Gastrocnemius medialis (tissue), 4 donors: ENCODE data around the gene ZDHHC11. TPM values are rescaled to one million over a fixed set of nuclear protein-coding genes. Genes with fewer than 3 reads are reported as not detected.
"Not testable (repeated sequence)": the region's sequence is repeated elsewhere in the genome, so short reads cannot be mapped to it uniquely, and the experiment has no call there.

Experiments used
- ATAC-seq, 2 donors: fragments of 150-250 bp; one replicate each; pipeline ENCODE4 v1.9.1; 2016
- DNase-seq, 2 donors: peaks; one replicate each; pipeline ENCODE4 v3.0.0-alpha.2; 2019
- H3K27ac ChIP-seq, 4 donors: fragments of 200-600 bp; sonication (generic); 1 replicate in 1 of 4; 2 replicates in 3 of 4; pipeline ENCODE4 v1.5.1; 2016 to 2018; ENCODE audit warnings: mild to moderate bottlenecking in 2 of 4, moderate library complexity in 1 of 4
- H3K27me3 ChIP-seq, 3 donors: fragments of 200-600 bp; sonication (generic) in 2 of 3; 1 replicate in 1 of 3; 2 replicates in 2 of 3; pipeline versions ENCODE4 v1.5.1 to v1.6.0; 2016 to 2019; ENCODE audit warnings: mild to moderate bottlenecking in 1 of 3, moderate library complexity in 1 of 3
- H3K36me3 ChIP-seq, 2 donors: fragments of 200-600 bp; sonication (generic) in 1 of 2; one replicate each; pipeline ENCODE4 v1.5.1; 2017 to 2018
- H3K4me1 ChIP-seq, 2 donors: fragments of 200-600 bp; sonication (generic) in 1 of 2; one replicate each; pipeline ENCODE4 v1.5.1; 2016 to 2017; ENCODE audit warnings: mild to moderate bottlenecking in 2 of 2
- H3K4me3 ChIP-seq, 4 donors: fragments of 200-600 bp; sonication (generic) in 3 of 4; 1 replicate in 1 of 4; 2 replicates in 3 of 4; pipeline ENCODE4 v1.5.1; 2016 to 2019; ENCODE audit warnings: mild to moderate bottlenecking in 2 of 4
- H3K9me3 ChIP-seq, 3 donors: fragments of 200-600 bp; sonication (generic) in 2 of 3; 1 replicate in 1 of 3; 2 replicates in 2 of 3; pipeline ENCODE4 v1.5.1; 2016 to 2019
- POLR2A ChIP-seq, 2 donors: fragments of 450-650 bp; IDR thresholded peaks; one replicate each; pipeline ENCODE4 v1.6.1; 2017; ENCODE audit warnings: antibody characterized with exemption in 2 of 2, mild to moderate bottlenecking in 2 of 2, moderate library complexity in 2 of 2
- in situ Hi-C, 4 donors: fragments of 200-750 bp; cut with MboI; loops; one replicate each; pipeline versions ENCODE4 v1.15.0 to v1.8.0; 2017; ENCODE audit warnings: low sequenced_read_pairs in 4 of 4
- intact Hi-C: fragments of 100-400 bp; cut with DNase I; formaldehyde crosslinking; loops from one replicate; pipeline ENCODE4 v1.15.1; 2023; ENCODE audit warnings: low total_unique reads
- total RNA-seq, 4 donors: library from RNA; depleted of rRNA; stranded (reverse); fragments of >200 nt; gene quantifications; one replicate each; pipeline versions ENCODE4 v1.1.0 to v1.2.3, GENCODE V29; 2016
- TF ChIP-seq, protein P1 (sequence below), 5 experiments: fragments of 450-650 bp in 3 of 5; fragments of 200-600 bp in 2 of 5; sonication (generic) in 2 of 5; IDR thresholded peaks in 4 of 5; conservative IDR thresholded peaks in 1 of 5; 1 replicate in 4 of 5; 2 replicates in 1 of 5; pipeline ENCODE4 v1.5.1; 2016 to 2019; ENCODE audit warnings: antibody characterized with exemption in 5 of 5, mild to moderate bottlenecking in 3 of 5, moderate library complexity in 3 of 5

ZDHHC11 gene
- total RNA-seq, 4 donors from 2014 or later, result 0.85 to 3.8 (median 2.3) TPM; not detected in 1

DNA sequence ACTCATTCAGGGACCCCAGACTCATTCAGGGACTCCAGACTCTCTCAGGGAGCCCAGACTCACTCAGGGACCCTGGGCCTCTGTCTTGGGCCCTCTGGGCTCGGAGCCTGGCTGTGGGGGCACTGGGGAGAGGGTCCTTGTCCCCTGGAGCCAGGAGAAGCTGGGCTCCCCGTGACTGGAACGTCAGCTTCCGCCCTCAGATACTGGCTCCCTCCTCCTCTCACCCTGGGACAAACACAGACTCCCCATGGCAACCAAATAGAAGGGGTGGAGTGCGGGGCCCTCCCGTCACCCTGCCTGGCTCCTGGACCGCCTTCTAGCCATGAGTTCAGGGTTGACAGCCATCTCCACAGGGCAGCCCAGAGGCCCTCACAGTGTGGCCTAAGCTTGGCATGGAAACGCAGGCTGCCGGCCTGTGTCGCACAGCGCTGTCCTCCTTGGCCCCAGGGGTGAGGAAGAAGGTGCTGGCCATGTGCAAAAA, 93.9 kb downstream of the ZDHHC11 start:
- H3K9me3 ChIP-seq, result no peaks in the 10 kb centered on the region
- H3K4me3 ChIP-seq, result no peak overlapping the region
- no peaks in the 10 kb centered on the region for H3K27me3 ChIP-seq
- H3K36me3 ChIP-seq, result no peaks in the 10 kb centered on the region
- DNase-seq, result peak in 1 of 2 donors; percentile 14
- ATAC-seq, result no peak
- in situ Hi-C loops (no loop called here), intact Hi-C loops (no loop called here)
- peaks cover 21 to 27% of the 10 kb centered on the region in 2 donors for H3K4me1 ChIP-seq
- no peak overlapping the region for H3K27ac ChIP-seq
- TF ChIP-seq, protein P1, sequence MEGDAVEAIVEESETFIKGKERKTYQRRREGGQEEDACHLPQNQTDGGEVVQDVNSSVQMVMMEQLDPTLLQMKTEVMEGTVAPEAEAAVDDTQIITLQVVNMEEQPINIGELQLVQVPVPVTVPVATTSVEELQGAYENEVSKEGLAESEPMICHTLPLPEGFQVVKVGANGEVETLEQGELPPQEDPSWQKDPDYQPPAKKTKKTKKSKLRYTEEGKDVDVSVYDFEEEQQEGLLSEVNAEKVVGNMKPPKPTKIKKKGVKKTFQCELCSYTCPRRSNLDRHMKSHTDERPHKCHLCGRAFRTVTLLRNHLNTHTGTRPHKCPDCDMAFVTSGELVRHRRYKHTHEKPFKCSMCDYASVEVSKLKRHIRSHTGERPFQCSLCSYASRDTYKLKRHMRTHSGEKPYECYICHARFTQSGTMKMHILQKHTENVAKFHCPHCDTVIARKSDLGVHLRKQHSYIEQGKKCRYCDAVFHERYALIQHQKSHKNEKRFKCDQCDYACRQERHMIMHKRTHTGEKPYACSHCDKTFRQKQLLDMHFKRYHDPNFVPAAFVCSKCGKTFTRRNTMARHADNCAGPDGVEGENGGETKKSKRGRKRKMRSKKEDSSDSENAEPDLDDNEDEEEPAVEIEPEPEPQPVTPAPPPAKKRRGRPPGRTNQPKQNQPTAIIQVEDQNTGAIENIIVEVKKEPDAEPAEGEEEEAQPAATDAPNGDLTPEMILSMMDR (IDR thresholded peaks at IDR 0.05 in 4 of 5, conservative IDR thresholded peaks at IDR 0.05 in 1 of 5), result no peak
- TF ChIP-seq POLR2A (IDR thresholded peaks at IDR 0.05), result no peak

- no peaks in the 10 kb centered on the region for H3K9me3 ChIP-seq
- in situ Hi-C loops, result no loop called here
- DNase-seq (peak in 1 of 2 donors; percentile 5), ATAC-seq (no peak)
- intact Hi-C loops, result no loop called here
- no peaks in the 10 kb centered on the region for H3K36me3 ChIP-seq
- H3K27me3 ChIP-seq, result no peaks in the 10 kb centered on the region
- H3K4me3 ChIP-seq, result no peak overlapping the region
- no peak for TF ChIP-seq POLR2A (IDR thresholded peaks at IDR 0.05)
- H3K27ac ChIP-seq, result no peak overlapping the region
- H3K4me1 ChIP-seq, result peaks cover 21 to 27% of the 10 kb centered on the region in 2 donors
These were observed 94.6 kb downstream of the ZDHHC11 start for GRCh38 chr5:756171-756570.

- DNase-seq, H3K9me3 ChIP-seq, in situ Hi-C loops, intact Hi-C loops, H3K4me3 ChIP-seq, H3K27me3 ChIP-seq, H3K36me3 ChIP-seq, H3K27ac ChIP-seq, ATAC-seq: not testable (repeated sequence)
- peaks cover 18 to 20% of the 10 kb centered on the region in 2 donors for H3K4me1 ChIP-seq
These were observed 96.6 kb downstream of the ZDHHC11 start for GRCh38 chr5:754143-754632.

DNA sequence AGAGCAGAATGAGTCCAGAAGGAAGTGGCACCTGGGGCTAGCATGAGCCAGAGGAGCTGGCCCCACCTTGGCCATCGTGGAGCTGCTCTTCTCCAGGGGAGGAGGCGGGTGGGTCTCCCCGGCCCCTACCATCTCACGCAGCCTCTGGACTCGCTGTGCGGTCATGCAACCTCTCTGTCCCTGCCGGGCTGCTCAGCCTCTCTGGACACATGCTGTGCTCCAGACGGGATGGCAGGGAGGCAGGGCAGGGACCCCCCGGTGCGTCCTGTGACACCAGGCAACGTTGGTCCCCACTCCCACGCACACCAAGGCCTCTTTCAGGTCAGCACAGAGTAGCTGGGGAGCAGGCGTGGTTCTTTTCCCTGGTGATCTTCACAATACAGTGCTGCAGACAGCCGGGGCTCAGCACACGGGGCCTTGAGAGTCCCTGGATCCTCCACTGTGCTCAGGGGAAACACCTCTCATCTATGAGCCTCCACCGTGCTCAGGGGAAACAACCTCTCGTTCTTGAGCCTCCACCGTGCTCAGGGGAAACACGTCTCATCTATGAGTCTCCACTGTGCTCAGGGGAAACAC, 97.1 kb downstream of the ZDHHC11 start:
- ATAC-seq, in situ Hi-C loops, H3K4me3 ChIP-seq, H3K27ac ChIP-seq, H3K36me3 ChIP-seq, H3K9me3 ChIP-seq, H3K27me3 ChIP-seq, intact Hi-C loops, DNase-seq: not testable (repeated sequence)
- H3K4me1 ChIP-seq, result peaks cover 13 to 15% of the 10 kb centered on the region in 2 donors

- in situ Hi-C loops, H3K4me1 ChIP-seq, H3K4me3 ChIP-seq, H3K36me3 ChIP-seq, ATAC-seq, DNase-seq, H3K27me3 ChIP-seq, intact Hi-C loops, H3K9me3 ChIP-seq, H3K27ac ChIP-seq: not testable (repeated sequence)
These were observed 98.2 kb downstream of the ZDHHC11 start for GRCh38 chr5:752532-753115.

- H3K9me3 ChIP-seq, H3K27ac ChIP-seq, DNase-seq, ATAC-seq, in situ Hi-C loops, H3K4me3 ChIP-seq, intact Hi-C loops, H3K4me1 ChIP-seq, H3K27me3 ChIP-seq, H3K36me3 ChIP-seq: not testable (repeated sequence)
These were observed 98.8 kb downstream of the ZDHHC11 start for GRCh38 chr5:751992-752391.

DNA sequence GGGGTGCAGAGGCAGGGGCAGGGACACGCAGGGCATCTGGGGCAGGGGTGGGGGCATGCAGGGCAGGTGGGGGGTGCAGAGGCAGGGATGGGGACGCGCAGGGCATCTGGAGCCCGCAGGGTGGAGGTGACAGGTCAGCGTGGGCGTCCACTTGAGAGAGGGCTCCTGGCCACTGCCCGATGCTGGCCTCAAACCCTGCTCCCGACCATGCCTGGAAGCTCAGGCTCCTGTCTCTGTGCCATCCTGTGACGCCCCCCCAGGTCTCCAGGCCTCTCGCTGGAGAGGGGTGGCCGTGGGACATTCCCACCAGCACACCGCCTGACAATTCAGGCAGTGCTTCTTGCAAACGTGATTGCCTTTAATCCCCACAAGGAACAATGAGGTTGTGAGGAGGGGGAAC, 99.3 kb downstream of the ZDHHC11 start:
- intact Hi-C loops, result no loop called here
- Histone ChIP-seq H3K36me3 (no peaks in the 10 kb centered on the region), H3K27me3 (no peaks in the 10 kb centered on the region), H3K9me3 (no peaks in the 10 kb centered on the region), H3K4me3 (no peak overlapping the region), H3K4me1 (no peaks in the 10 kb centered on the region), H3K27ac (no peak overlapping the region)
- TF ChIP-seq, protein P1 (IDR thresholded peaks at IDR 0.05 in 4 of 5, conservative IDR thresholded peaks at IDR 0.05 in 1 of 5), result no peak
- no peak for TF ChIP-seq POLR2A (IDR thresholded peaks at IDR 0.05)
- DNase-seq (no peak), ATAC-seq (no peak)
- in situ Hi-C loops, result no loop called here

GRCh38 chr5:750226-750625, 100.6 kb downstream of the ZDHHC11 start:
- H3K9me3 ChIP-seq, in situ Hi-C loops, DNase-seq, H3K27ac ChIP-seq, H3K4me3 ChIP-seq, ATAC-seq, intact Hi-C loops, H3K27me3 ChIP-seq, H3K36me3 ChIP-seq, H3K4me1 ChIP-seq: not testable (repeated sequence)
